ENCODE data around the gene LIN37.
"Not testable (repeated sequence)": the region's sequence is repeated elsewhere in the genome, so short reads cannot be mapped to it uniquely, and the experiment has no call there.

LIN37 gene

DNA sequence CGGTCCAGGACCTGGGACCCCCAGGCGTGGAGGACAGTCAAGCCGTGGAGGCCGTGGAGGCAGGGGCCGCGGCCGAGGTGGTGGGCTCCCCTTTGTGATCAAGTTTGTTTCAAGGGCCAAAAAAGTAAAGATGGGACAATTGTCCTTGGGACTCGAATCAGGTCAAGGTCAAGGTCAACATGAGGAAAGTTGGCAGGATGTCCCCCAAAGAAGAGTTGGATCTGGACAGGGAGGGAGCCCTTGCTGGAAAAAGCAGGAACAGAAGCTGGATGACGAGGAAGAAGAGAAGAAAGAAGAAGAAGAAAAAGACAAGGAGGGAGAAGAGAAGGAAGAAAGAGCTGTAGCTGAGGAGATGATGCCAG lies 28.2 kb upstream of the LIN37 start:
- DNase-seq = no peak

DNA sequence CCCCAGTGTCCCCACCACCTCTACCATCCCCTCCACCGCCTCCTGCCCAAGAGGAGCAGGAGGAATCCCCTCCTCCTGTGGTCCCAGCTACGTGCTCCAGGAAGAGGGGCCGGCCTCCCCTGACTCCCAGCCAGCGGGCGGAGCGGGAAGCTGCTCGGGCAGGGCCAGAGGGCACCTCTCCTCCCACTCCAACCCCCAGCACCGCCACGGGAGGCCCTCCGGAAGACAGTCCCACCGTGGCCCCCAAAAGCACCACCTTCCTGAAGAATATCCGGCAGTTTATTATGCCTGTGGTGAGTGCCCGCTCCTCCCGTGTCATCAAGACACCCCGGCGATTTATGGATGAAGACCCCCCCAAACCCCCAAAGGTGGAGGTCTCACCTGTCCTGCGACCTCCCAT lies 27.7 kb upstream of the LIN37 start:
- no peak for DNase-seq

DNA sequence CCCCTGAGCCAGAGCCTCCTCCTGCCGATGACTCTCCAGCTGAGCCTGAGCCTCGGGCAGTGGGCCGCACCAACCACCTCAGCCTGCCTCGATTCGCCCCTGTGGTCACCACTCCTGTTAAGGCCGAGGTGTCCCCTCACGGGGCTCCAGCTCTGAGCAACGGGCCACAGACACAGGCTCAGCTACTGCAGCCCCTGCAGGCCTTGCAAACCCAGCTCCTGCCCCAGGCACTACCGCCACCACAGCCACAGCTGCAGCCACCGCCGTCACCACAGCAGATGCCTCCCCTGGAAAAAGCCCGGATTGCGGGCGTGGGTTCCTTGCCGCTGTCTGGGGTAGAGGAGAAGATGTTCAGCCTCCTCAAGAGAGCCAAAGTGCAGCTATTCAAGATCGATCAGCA lies 27.0 kb upstream of the LIN37 start:
- DNase-seq = no peak

DNA sequence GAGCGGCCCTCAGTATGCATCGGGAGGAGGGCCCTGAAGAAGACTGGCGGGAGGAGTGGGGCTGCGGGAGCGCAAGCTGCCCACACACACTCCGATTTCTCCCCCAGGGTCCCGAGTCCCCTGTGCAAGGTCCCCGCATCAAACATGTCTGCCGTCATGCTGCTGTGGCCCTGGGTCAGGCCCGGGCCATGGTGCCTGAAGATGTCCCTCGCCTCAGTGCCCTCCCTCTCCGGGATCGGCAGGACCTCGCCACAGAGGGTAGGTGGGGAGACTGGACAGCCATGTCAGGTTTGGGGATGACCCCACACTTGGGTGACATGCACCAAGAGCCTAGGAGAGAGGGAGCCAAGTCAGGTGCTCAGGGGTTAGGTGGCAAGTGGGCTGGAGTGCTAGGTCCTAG lies 25.9 kb upstream of the LIN37 start:
- no peak for DNase-seq

DNA sequence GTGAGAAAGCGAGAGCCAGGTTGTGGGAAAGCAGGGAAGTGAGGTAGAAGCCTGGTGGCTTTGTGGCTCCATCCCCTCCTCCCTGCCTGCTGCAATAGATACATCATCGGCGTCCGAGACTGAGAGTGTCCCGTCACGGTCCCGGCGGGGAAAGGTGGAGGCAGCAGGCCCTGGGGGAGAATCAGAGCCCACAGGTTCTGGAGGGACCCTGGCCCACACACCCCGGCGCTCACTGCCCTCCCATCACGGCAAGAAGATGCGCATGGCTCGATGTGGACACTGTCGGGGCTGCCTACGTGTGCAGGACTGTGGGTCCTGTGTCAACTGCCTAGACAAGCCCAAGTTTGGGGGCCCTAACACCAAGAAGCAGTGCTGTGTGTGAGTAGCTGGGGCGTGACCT lies 25.5 kb upstream of the LIN37 start:
- DNase-seq = no peak

DNA sequence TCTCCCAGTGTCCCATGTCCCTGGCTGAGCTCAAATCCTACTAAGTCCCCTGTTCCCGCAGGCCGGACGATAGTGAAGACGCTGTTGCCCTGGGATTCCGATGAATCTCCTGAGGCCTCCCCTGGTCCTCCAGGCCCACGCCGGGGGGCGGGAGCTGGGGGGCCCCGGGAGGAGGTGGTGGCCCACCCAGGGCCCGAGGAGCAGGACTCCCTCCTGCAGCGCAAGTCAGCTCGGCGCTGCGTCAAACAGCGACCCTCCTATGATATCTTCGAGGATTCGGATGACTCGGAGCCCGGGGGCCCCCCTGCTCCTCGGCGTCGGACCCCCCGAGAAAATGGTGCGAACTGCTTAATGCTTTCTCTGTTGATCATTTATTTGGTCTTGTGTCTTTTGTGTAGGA lies 24.7 kb upstream of the LIN37 start:
- no peak for DNase-seq

DNA sequence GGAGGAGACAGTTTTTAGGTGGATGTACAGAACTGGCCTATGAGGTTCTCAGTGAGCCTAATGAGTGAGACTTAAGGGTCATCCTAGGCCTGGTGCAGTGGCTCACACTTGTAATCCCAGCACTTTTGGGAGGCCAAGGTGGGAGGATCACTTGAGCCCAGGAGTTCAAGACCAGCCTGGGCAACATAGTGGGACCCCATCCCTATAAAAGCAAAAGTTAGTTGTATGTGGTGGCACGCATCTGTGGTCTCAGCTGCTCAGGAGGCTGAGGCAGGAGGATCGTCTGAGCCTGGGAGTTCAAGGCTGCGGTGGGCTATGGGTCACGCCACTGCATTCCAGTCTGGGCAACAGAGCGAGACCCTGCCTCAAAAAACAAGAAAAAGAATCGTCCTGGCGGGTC lies 24.2 kb upstream of the LIN37 start:
- DNase-seq = not testable (repeated sequence)

DNA sequence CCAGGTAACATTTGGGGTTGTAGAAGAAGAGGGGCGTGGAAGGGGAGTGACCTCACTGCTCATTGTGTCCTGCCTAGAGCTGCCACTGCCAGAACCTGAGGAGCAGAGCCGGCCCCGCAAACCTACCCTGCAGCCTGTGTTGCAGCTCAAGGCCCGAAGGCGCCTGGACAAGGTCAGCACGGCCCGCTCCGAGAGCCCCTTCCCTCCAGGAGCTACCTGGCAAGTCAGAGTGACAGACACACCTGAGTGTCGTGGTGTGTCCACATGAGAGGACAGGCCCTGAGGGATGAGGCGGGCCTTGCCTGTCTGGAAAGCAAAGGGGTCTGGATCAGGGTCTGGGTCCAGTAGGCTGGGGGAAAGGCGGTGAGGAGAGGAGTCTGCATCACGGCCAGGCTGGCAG lies 23.8 kb upstream of the LIN37 start:
- no peak for DNase-seq

DNA sequence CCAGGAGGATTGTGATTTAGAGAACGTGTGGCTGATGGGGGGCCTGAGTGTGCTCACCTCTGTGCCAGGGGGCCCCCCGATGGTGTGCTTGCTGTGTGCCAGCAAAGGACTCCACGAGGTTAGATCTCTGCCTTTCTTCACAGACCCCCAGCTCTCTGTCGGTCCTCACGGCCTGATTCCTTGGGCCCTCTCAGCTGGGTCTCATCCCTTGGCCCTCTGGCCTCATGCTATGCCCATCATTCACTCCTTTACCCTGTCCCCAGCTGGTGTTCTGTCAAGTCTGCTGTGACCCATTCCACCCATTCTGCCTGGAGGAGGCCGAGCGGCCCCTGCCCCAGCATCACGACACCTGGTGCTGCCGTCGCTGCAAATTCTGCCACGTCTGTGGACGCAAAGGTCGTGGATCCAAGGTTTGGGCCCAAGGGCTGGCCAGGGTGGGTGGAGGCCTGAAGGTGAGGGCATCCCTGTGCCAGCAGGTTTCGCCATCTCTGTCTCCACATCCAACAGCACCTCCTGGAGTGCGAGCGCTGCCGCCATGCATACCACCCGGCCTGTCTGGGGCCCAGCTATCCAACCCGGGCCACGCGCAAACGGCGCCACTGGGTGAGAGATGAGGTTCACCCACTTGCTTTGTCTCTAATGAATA lies 23.0 kb upstream of the LIN37 start:
- no peak for DNase-seq

DNA sequence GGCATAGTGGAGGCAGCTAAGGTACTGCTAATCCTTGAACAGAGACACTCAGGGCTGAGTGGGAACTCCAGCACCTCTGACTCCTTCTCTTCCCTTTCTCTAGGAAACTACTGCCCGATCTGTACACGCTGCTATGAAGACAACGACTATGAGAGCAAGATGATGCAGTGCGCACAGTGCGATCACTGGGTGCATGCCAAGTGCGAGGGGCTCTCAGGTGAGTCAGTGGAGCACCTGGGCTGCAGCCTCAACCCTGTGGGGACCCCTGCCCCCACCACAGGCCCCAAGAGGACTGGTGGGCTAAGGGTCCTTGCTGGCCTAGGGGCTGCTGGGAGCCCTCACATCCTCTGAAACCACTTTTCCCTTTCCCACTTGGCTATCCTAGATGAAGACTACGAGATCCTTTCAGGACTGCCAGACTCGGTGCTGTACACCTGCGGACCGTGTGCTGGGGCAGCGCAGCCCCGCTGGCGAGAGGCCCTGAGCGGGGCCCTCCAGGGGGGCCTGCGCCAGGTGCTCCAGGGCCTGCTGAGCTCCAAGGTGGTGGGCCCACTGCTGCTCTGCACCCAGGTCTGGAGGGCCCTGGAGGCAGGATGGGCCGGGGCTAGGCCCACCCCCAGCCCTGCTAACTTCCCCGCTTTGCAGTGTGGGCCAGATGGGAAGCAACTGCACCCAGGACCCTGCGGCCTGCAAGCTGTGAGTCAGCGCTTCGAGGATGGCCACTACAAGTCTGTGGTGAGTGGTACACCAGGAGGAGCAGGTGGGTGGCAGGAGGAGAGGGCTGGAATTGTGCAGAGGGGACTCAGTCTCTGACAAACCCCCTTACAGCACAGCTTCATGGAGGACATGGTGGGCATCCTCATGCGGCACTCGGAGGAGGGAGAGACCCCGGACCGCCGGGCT lies 21.1 kb upstream of the LIN37 start:
- DNase-seq = no peak

DNA sequence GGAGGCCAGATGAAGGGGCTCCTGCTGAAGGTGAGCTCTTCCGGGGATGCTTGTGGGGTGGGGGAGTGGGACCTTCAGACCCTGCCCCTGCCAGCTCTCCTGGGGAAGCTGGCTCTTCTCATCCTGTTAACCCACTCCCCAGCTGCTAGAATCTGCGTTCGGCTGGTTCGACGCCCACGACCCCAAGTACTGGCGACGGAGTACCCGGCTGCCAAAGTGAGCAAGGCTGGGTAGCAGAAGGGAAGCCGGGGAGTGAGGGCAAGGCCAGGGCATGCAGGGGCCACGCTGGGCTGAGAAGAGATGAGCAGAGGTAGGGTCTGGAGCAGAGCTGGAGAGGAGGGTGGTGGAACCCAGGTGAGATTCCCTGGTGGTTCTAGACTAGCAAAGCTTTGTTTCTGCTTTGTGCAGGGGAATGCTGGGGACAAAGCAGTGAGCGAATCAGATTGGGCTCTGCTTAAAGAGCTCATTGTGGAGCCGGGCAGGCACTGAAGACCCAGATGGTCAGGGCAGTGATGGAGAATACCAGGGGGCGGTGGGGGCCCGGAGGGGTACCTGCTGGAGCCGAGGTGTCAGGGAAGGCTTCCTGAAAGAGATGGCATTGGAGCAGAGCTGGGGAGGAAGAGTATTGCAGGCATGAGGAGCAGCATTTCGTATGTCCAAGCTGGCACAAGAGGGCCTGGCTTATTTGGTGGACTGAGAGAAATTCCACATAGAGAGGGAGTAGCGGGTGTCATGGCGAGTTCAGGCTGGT lies 20.2 kb upstream of the LIN37 start:
- no peak for DNase-seq

DNA sequence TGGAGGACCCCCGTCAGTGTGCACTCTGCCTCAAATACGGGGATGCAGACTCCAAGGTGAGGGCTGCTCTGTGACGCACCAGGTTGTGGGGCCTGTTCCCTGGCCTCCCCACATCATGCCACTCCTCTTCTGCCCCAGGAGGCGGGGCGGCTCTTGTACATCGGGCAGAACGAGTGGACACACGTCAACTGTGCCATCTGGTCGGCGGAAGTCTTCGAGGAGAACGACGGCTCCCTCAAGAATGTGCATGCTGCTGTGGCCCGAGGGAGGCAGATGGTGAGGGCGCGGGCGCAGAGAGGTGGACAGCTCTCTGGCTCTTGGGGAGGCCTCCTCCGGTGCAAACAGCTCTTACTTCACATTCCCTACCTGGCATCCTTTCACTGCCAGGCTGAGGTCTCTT lies 19.4 kb upstream of the LIN37 start:
- DNase-seq = no peak

DNA sequence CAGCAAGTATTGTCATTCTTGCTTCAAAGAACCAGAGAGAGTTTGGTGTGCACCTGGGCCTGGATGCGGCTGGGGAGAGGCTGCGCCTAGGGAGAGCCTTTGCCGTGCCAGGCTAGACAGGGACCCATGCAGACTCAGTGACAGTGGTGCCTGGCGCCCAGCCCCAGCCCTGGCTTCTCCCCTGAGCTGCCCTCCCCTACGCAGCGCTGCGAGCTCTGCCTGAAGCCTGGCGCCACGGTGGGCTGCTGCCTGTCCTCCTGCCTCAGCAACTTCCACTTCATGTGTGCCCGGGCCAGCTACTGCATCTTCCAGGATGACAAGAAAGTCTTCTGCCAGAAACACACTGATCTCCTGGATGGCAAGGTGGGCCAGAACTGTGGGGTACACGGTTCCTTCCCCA lies 18.6 kb upstream of the LIN37 start:
- no peak for DNase-seq

DNA sequence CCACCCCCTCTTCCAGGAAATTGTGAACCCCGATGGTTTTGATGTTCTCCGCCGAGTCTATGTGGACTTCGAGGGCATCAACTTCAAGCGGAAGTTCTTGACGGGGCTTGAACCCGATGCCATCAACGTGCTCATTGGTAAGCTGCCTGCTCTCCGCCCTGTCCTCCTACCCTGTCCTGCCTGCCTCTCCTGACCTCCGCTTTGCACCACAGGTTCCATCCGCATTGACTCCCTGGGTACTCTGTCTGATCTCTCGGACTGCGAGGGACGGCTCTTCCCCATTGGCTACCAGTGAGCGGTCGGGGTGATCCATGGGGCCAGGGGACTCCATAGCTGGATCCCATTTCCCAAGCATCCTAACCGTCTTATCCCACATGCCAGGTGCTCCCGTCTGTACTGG lies 18.1 kb upstream of the LIN37 start:
- DNase-seq = no peak

DNA sequence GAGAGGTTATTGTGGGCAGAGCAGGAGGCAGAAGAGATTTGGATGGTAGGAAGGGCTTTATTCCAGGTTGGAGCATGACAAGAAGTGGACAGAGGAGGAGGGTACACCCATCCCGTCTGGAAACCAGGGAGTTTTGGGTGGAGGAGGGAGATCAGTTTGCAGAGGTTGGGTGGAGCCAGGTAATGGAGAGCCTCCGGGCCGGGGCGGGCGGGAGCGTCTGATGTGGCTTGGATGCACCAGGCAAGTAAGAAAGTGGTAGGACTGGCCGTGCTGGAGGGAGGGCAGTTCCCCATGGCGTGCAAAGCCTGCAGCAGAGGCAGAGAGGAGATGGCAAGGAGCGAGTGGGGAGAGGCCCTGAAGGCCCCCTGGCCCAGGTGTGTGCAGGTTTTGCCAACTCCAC lies 17.0 kb upstream of the LIN37 start:
- no peak for DNase-seq

DNA sequence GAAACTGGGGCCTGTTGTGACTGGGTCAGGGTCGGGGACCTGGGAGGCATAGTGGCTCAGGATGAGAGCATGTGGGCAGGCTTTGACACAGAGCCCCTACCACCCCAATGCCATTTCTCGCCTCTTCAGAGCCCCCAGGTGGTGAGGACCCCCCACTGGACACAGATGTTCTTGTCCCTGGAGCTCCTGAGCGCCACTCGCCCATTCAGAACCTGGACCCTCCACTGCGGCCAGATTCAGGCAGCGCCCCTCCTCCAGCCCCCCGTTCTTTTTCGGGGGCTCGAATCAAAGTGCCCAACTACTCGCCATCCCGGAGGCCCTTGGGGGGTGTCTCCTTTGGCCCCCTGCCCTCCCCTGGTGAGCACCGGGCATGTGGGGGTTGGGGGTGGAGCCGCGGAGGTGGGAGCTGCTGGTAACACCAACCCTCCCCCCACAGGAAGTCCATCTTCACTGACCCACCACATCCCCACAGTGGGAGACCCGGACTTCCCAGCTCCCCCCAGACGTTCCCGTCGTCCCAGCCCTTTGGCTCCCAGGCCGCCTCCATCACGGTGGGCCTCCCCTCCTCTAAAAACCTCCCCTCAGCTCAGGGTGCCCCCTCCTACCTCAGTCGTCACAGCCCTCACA lies 16.5 kb upstream of the LIN37 start:
- no peak for DNase-seq

DNA sequence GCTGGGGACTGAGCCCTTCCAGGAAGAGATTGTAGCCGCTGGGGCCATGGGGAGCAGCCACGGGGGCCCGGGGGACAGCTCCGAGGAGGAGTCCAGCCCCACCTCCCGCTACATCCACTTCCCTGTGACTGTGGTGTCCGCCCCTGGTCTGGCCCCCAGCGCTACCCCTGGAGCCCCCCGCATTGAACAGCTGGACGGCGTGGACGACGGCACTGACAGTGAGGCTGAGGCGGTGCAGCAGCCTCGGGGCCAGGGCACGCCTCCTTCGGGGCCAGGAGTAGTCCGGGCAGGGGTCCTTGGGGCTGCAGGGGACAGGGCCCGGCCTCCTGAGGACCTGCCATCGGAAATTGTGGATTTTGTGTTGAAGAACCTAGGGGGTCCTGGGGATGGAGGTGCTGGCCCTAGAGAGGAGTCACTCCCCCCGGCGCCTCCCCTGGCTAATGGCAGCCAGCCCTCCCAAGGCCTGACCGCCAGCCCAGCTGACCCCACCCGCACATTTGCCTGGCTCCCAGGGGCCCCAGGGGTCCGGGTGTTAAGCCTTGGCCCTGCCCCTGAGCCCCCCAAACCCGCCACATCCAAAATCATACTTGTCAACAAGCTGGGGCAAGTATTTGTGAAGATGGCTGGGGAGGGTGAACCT lies 15.7 kb upstream of the LIN37 start:
- DNase-seq = no peak

DNA sequence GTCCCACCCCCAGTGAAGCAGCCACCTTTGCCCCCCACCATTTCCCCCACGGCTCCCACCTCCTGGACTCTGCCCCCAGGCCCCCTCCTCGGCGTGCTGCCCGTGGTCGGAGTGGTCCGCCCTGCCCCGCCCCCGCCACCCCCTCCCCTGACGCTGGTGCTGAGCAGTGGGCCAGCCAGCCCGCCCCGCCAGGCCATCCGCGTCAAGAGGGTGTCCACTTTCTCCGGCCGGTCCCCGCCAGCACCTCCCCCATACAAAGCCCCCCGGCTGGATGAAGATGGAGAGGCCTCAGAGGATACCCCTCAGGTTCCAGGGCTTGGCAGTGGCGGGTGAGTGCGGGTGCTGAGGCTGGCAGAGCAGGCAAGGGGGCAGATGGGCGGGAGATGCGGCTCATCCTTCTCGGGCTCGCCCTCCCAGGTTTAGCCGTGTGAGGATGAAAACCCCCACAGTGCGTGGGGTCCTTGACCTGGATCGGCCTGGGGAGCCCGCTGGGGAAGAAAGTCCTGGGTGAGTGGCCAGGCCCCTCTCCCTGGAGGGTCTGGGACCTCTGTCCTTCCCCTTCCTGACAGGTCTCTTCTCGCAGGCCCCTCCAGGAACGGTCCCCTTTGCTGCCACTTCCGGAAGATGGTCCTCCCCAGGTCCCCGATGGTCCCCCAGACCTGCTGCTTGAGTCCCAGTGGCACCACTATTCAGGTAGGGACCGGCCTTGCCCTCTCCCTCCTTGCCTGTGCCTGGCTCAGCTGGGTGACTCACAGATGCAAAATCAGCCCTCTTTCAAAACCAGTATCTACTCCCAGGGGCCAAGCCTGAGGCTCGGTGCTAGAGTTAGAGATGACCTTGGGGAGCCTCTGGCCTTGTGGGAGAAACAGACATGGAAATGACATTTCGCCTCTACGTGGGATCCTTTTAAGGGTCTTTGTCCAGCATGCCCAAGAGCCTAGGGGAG lies 14.9 kb upstream of the LIN37 start:
- DNase-seq = no peak

DNA sequence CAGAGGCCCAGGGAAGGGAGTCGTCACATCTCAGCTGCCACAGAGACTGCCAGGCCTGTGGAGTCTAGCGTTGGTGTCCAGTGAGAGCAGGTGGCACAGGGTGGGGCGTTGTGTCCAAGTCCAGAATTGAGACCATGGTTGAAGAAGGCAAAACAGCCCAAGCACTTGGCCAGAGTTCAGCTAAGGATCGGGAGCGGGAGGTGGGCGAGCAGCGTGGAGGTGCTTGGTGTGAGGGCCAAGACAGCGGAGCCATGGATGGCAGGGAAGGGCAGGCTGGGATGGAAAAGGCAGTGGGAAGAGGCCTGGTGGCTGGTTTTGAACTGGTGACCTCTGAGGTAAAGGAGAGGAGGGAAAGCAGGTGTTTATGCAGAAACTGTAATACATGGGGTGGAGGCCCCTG lies 14.1 kb upstream of the LIN37 start:
- DNase-seq = no peak

DNA sequence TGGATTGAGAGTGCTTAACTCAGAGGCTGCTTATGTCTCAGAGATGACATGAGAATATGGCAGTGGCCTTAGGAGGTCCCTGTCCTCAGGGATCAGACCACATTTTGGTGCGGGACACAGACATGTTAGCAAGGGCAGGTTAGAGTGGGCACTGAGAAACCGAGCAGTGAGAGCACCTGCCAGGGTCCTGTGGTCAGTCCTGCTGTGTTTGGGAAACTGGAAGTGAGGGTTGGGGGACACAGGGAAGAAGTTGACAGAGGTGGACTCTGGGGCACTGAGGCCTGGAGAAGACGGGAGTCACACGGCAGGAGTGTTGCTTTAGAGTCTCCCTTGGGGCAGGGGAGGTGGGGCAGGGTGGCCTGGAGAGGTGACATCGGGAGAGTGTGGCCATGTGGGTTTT lies 13.5 kb upstream of the LIN37 start:
- no peak for DNase-seq

DNA sequence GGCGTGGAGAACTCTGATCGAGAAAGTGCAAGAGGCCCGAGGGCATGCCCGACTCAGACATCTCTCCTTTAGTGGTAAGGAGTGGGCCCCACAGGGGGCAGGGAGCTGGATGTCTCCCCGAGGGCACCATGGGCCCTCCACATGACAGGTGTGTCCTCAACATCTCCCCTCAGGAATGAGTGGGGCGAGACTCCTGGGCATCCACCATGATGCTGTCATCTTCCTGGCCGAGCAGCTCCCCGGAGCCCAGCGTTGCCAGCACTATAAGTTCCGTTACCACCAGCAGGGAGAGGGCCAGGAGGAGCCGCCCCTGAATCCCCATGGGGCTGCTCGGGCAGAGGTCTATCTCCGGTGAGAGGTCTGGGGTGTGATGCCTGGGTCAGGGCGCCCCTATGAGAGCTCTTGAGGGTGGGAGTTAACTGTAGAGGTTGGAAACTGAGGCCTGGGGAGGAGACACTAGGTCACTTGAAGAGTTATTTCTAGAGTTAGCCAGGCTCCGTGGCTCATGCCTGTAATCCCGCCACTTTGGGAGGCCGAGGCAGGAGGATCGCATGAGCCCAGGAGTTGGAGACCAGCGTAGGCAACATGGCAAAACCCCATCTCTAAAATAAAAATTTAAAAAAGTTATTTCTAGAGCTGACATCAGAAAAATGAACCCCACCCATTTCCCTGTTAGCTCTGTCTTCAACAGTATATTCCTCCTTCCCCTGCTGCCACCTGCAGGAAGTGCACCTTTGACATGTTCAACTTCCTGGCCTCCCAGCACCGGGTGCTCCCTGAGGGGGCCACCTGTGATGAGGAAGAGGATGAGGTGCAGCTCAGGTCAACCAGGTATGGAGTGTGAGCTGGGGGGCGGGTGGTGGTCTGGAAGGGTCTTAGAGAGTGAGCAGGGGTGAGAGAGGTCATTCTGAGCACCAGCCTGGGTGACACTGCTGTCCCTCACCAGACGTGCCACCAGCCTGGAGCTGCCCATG lies 11.2 kb upstream of the LIN37 start:
- DNase-seq = no peak
